KG1 (cell line): ENCODE measurements around the gene TYW1.
"Not testable (repeated sequence)": the region's sequence is repeated elsewhere in the genome, so short reads cannot be mapped to it uniquely, and the experiment has no call there.

Source experiments
- DNase-seq: peaks from one replicate; lab custom pipeline; 2025; lab: John Stamatoyannopoulos, UW

The TYW1 gene

GRCh38 chr7:66995050-66995776, 1.4 kb upstream of the TYW1 start, which contains the start of gene SBDS:
Gene SBDS, minus strand, starts transcription at chr7:66995586. Its CDS starts 169 bp downstream, at chr7:66995417.
- peak; percentile 97 for DNase-seq

- DNase-seq: not testable (repeated sequence)
Measured at GRCh38 chr7:67000601-67001258, 4.1 kb downstream of the TYW1 start.

- not testable (repeated sequence) for DNase-seq
Measured at GRCh38 chr7:67004145-67004544, 7.5 kb downstream of the TYW1 start.

- DNase-seq: no peak
Measured at GRCh38 chr7:67006965-67007364, 10.3 kb downstream of the TYW1 start.

- DNase-seq: no peak
Measured at GRCh38 chr7:67008260-67008659, 11.6 kb downstream of the TYW1 start.

- DNase-seq: not testable (repeated sequence)
Measured at GRCh38 chr7:67009677-67010076, 13.0 kb downstream of the TYW1 start.

GRCh38 chr7:67014076-67014622, 17.5 kb downstream of the TYW1 start:
- not testable (repeated sequence) for DNase-seq

GRCh38 chr7:67017971-67018370, 21.3 kb downstream of the TYW1 start:
- DNase-seq: not testable (repeated sequence)

- no peak for DNase-seq
Measured at GRCh38 chr7:67018940-67019339, 22.3 kb downstream of the TYW1 start.

- DNase-seq: peak; percentile 37
Measured at GRCh38 chr7:67019562-67020390, 23.1 kb downstream of the TYW1 start.

GRCh38 chr7:67021260-67021659, 24.6 kb downstream of the TYW1 start:
- no peak for DNase-seq

- DNase-seq: no peak
Measured at GRCh38 chr7:67022511-67022910, 25.9 kb downstream of the TYW1 start.

GRCh38 chr7:67025459-67025858, 28.8 kb downstream of the TYW1 start:
- not testable (repeated sequence) for DNase-seq

GRCh38 chr7:67031685-67032084, 35.1 kb downstream of the TYW1 start:
- not testable (repeated sequence) for DNase-seq

- no peak for DNase-seq
Measured at GRCh38 chr7:67033251-67033650, 36.6 kb downstream of the TYW1 start.

- DNase-seq: not testable (repeated sequence)
Measured at GRCh38 chr7:67036432-67037395, 40.1 kb downstream of the TYW1 start.

GRCh38 chr7:67040832-67041231, 44.2 kb downstream of the TYW1 start:
- DNase-seq: not testable (repeated sequence)

GRCh38 chr7:67042781-67043558, 46.3 kb downstream of the TYW1 start:
- not testable (repeated sequence) for DNase-seq

- not testable (repeated sequence) for DNase-seq
Measured at GRCh38 chr7:67043559-67043930, 46.9 kb downstream of the TYW1 start.

GRCh38 chr7:67045496-67045995, 48.9 kb downstream of the TYW1 start:
- no peak for DNase-seq
